CD4-positive, alpha-beta T cell treated with Interleukin-1 beta for 1 hour (primary cell): ENCODE data around the gene IP6K1.
"Not testable (repeated sequence)": the region's sequence is repeated elsewhere in the genome, so short reads cannot be mapped to it uniquely, and the experiment has no call there.

Experiments
- DNase-seq, 2 donors: peaks; one replicate each; pipeline ENCODE4 v3.0.0-alpha.2; 2020 to 2022

The IP6K1 gene

GRCh38 chr3:49786357-49787181, at the start of gene IP6K1:
Gene IP6K1 (minus strand): TSS chr3:49786542. CDS start chr3:49748040, 38,502 bp downstream.
- peak; percentile 100 for DNase-seq

- DNase-seq = no peak
These were observed 45.0 kb upstream of the IP6K1 start for GRCh38 chr3:49831341-49831740.

GRCh38 chr3:49826016-49826415, 39.7 kb upstream of the IP6K1 start:
- no peak for DNase-seq

- not testable (repeated sequence) for DNase-seq
These were observed 36.8 kb upstream of the IP6K1 start for GRCh38 chr3:49823131-49823530.

GRCh38 chr3:49813497-49814174, 27.3 kb upstream of the IP6K1 start, which contains the start of gene UBA7:
Gene UBA7 (minus strand): TSS chr3:49813953. CDS start chr3:49813787, 166 bp downstream.
- peak; percentile 43 to 51 for DNase-seq

GRCh38 chr3:49812916-49813496, 26.7 kb upstream of the IP6K1 start:
- no peak for DNase-seq

GRCh38 chr3:49807431-49808114, 21.2 kb upstream of the IP6K1 start:
- DNase-seq = peak in 1 of 2 donors; percentile 12

- no peak for DNase-seq
These were observed 20.5 kb upstream of the IP6K1 start for GRCh38 chr3:49806850-49807249.

- peak in 1 of 2 donors; percentile 42 for DNase-seq
These were observed 19.8 kb upstream of the IP6K1 start for GRCh38 chr3:49805897-49806701.

GRCh38 chr3:49805367-49805782, 19.0 kb upstream of the IP6K1 start:
- peak in 1 of 2 donors; percentile 62 for DNase-seq

- DNase-seq = peak in 1 of 2 donors; percentile 11
These were observed 18.0 kb upstream of the IP6K1 start for GRCh38 chr3:49804141-49805041.

GRCh38 chr3:49803465-49804140, 17.3 kb upstream of the IP6K1 start:
- peak; percentile 33 to 40 for DNase-seq

GRCh38 chr3:49802719-49803464, 16.6 kb upstream of the IP6K1 start, which contains the start of gene INKA1:
Gene INKA1 (plus strand): TSS chr3:49803261. CDS start chr3:49803393, 132 bp downstream.
- DNase-seq = peak; percentile 88 to 89

GRCh38 chr3:49801160-49801559, 14.8 kb upstream of the IP6K1 start:
- no peak for DNase-seq

- DNase-seq = no peak
These were observed 13.4 kb upstream of the IP6K1 start, which contains the start of gene CDHR4 for GRCh38 chr3:49799761-49800160. Gene CDHR4 (minus strand): TSS chr3:49799873. CDS start chr3:49799812, 61 bp downstream.

GRCh38 chr3:49799105-49799504, 12.8 kb upstream of the IP6K1 start:
- DNase-seq = no peak

- no peak for DNase-seq
These were observed 8.9 kb upstream of the IP6K1 start for GRCh38 chr3:49794926-49795905.

GRCh38 chr3:49794431-49794830, 8.1 kb upstream of the IP6K1 start:
- DNase-seq = no peak
